Hepatocyte (in vitro differentiated cells): ENCODE results near the gene IL17RD. TPM values are rescaled to one million over a fixed set of nuclear protein-coding genes. Genes with fewer than 3 reads are reported as not detected.

Source experiments
- DNase-seq: peaks from one replicate; pipeline ENCODE4 v3.0.0-alpha.2; 2016; ENCODE audit warnings: low spot score
- H2AFZ ChIP-seq: fragments of 200-600 bp; sonication (generic); 2 replicates; pipeline ENCODE4 v1.6.0; 2016; ENCODE audit warnings: antibody characterized with exemption, mild to moderate bottlenecking
- H3K27ac ChIP-seq: fragments of 200-600 bp; sonication (generic); 2 replicates; pipeline ENCODE4 v1.5.1; 2016; ENCODE audit warnings: mild to moderate bottlenecking
- H3K27me3 ChIP-seq: fragments of 200-600 bp; sonication (generic); 2 replicates; pipeline ENCODE4 v1.6.1; 2016
- H3K36me3 ChIP-seq: fragments of 200-600 bp; sonication (generic); replicated peaks from 2 replicates; pipeline ENCODE4 v1.5.1; 2016; ENCODE audit warnings: low read depth; ENCODE audit not compliant: insufficient read depth
- H3K4me1 ChIP-seq: fragments of 200-600 bp; sonication (generic); 2 replicates; pipeline ENCODE4 v1.5.1; 2016; ENCODE audit warnings: mild to moderate bottlenecking, moderate library complexity; ENCODE audit not compliant: insufficient read depth
- H3K4me2 ChIP-seq: fragments of 200-600 bp; sonication (generic); 2 replicates; pipeline ENCODE4 v1.6.0; 2016
- H3K4me3 ChIP-seq: fragments of 200-600 bp; sonication (generic); 2 replicates; pipeline ENCODE4 v1.5.1; 2016; ENCODE audit warnings: mild to moderate bottlenecking
- H3K79me2 ChIP-seq: fragments of 200-600 bp; sonication (generic); 2 replicates; pipeline ENCODE4 v1.6.0; 2017; ENCODE audit warnings: mild to moderate bottlenecking
- H3K9me2 ChIP-seq: fragments of 200-600 bp; sonication (generic); replicated peaks from 2 replicates; pipeline ENCODE4 v1.6.0; 2017; ENCODE audit warnings: mild to moderate bottlenecking; ENCODE audit not compliant: insufficient read depth
- H3K9me3 ChIP-seq: fragments of 200-600 bp; sonication (generic); 2 replicates; pipeline ENCODE4 v1.5.1; 2016; ENCODE audit warnings: low read depth, mild to moderate bottlenecking
- H4K20me1 ChIP-seq: fragments of 200-600 bp; sonication (generic); 2 replicates; pipeline ENCODE4 v1.6.0; 2016; ENCODE audit warnings: mild to moderate bottlenecking; ENCODE audit not compliant: insufficient read depth, poor library complexity, severe bottlenecking
- CTCF ChIP-seq: fragments of 200-600 bp; sonication (generic); IDR thresholded peaks from 2 replicates; pipeline ENCODE4 v1.5.1; 2016; ENCODE audit warnings: antibody characterized with exemption, mild to moderate bottlenecking; ENCODE audit not compliant: poor library complexity
- EZH2 ChIP-seq: fragments of 200-600 bp; sonication (generic); IDR thresholded peaks from 2 replicates; pipeline ENCODE4 v1.6.1; 2016; ENCODE audit warnings: antibody characterized with exemption, mild to moderate bottlenecking, borderline replicate concordance
- EZH2phosphoT487 ChIP-seq: fragments of 200-600 bp; sonication (generic); IDR thresholded peaks from one replicate; pipeline ENCODE4 v1.6.1; 2018; ENCODE audit warnings: antibody characterized with exemption, mild to moderate bottlenecking, low read depth, moderate library complexity; ENCODE audit not compliant: unreplicated experiment, severe bottlenecking
- WGBS: methylation state at CpG from one replicate; pipeline ENCODE4 v1.1.6; 2016; ENCODE audit warnings: low lambda C conversion rate; ENCODE audit errors: missing lambda C conversion rate; 5-methylcytosine and 5-hydroxymethylcytosine counted together
- polyA plus RNA-seq: library from polyadenylated mRNA; unstranded; fragments of >200 nt; fragmentation: Nextera tagmentation; extraction: Ambion mirVana; gene quantifications from 2 replicates; pipeline ENCODE4 v1.2.1, GENCODE V29; 2016
- total RNA-seq: library from RNA; depleted of rRNA; stranded (reverse); fragments of >200 nt; gene quantifications from 2 replicates; pipeline ENCODE4 v1.2.3, GENCODE V29; 2014

Gene IL17RD
- total and polyA plus RNA-seq, 2 experiments from 2014 or later: 1.7 to 6.2 TPM

- no peak overlapping the region for H2AFZ ChIP-seq
- 96% methylated on average over 2 of the region's 2 CpGs for WGBS
- H3K79me2 ChIP-seq: peaks cover 14% of the 10 kb centered on the region
- no peak overlapping the region for H3K4me3 ChIP-seq
- DNase-seq: no peak
- no peak overlapping the region for H3K27ac ChIP-seq
- TF ChIP-seq EZH2phosphoT487: no peak
- TF ChIP-seq CTCF: no peak
- no peak for TF ChIP-seq EZH2
- H4K20me1 ChIP-seq: no peaks in the 10 kb centered on the region
- H3K9me3 ChIP-seq: no peaks in the 10 kb centered on the region
- H3K27me3 ChIP-seq: no peaks in the 10 kb centered on the region
- H3K4me1 ChIP-seq: peaks cover 3% of the 10 kb centered on the region
- no peaks in the 10 kb centered on the region for H3K36me3 ChIP-seq
- H3K9me2 ChIP-seq: no peaks in the 10 kb centered on the region
- no peak overlapping the region for H3K4me2 ChIP-seq
These were observed 100.6 kb downstream of the IL17RD start for GRCh38 chr3:57064572-57064971.

GRCh38 chr3:57064001-57064400 lies 101.2 kb downstream of the IL17RD start:
- WGBS: 81% methylated on average over 6 of the region's 6 CpGs
- Histone ChIP-seq H3K9me2 (no peaks in the 10 kb centered on the region), H3K9me3 (no peaks in the 10 kb centered on the region), H3K27me3 (no peaks in the 10 kb centered on the region), H4K20me1 (no peaks in the 10 kb centered on the region), H3K4me2 (no peak overlapping the region), H3K4me3 (no peak overlapping the region), H3K4me1 (peaks cover 3% of the 10 kb centered on the region), H3K36me3 (no peaks in the 10 kb centered on the region), H2AFZ (no peak overlapping the region), H3K27ac (no peak overlapping the region), H3K79me2 (peaks cover 14% of the 10 kb centered on the region)
- DNase-seq: no peak
- TF ChIP-seq EZH2: no peak
- no peak for TF ChIP-seq EZH2phosphoT487

GRCh38 chr3:57063032-57063431 lies 102.1 kb downstream of the IL17RD start:
- Histone ChIP-seq H3K79me2 (peaks cover 14% of the 10 kb centered on the region), H3K36me3 (no peaks in the 10 kb centered on the region), H3K9me3 (no peaks in the 10 kb centered on the region), H3K4me2 (no peak overlapping the region), H3K27ac (no peak overlapping the region), H3K4me1 (peaks cover 3% of the 10 kb centered on the region), H3K4me3 (no peak overlapping the region), H4K20me1 (no peaks in the 10 kb centered on the region), H2AFZ (no peak overlapping the region), H3K27me3 (no peaks in the 10 kb centered on the region), H3K9me2 (no peaks in the 10 kb centered on the region)
- no peak for DNase-seq
- TF ChIP-seq CTCF: no peak
- no peak for TF ChIP-seq EZH2phosphoT487
- TF ChIP-seq EZH2: no peak
- 98% methylated on average over 5 of the region's 5 CpGs for WGBS

GRCh38 chr3:57062101-57062631 lies 103.0 kb downstream of the IL17RD start:
- H3K9me3 ChIP-seq: no peaks in the 10 kb centered on the region
- 56% methylated on average over 9 of the region's 9 CpGs for WGBS
- peaks cover 14% of the 10 kb centered on the region for H3K79me2 ChIP-seq
- H3K4me2 ChIP-seq: no peak overlapping the region
- H3K4me3 ChIP-seq: no peak overlapping the region
- DNase-seq: no peak
- TF ChIP-seq CTCF: no peak
- TF ChIP-seq EZH2: no peak
- no peak for TF ChIP-seq EZH2phosphoT487
- H3K9me2 ChIP-seq: no peaks in the 10 kb centered on the region
- H2AFZ ChIP-seq: no peak overlapping the region
- no peak overlapping the region for H3K27ac ChIP-seq
- no peaks in the 10 kb centered on the region for H3K27me3 ChIP-seq
- peaks cover 3% of the 10 kb centered on the region for H3K4me1 ChIP-seq
- H4K20me1 ChIP-seq: no peaks in the 10 kb centered on the region
- no peaks in the 10 kb centered on the region for H3K36me3 ChIP-seq
